K562 (cell line): ENCODE results near the gene SLC5A12. TPM values are rescaled to one million over a fixed set of nuclear protein-coding genes. Genes with fewer than 3 reads are reported as not detected.

ENCODE experiments used
- ATAC-seq: fragments of 200-7000 bp; cut with Tn5 transposase; 3 replicates; pipeline ENCODE4 v1.9.1; 2020; ENCODE audit warnings: moderate library complexity
- BruUV-seq: library from RNA; stranded (reverse); fragments of 400-500 nt; replicated peaks from 2 replicates; lab custom pipeline; 2021; lab: Mats Ljungman, UMichigan
- CTCF ChIA-PET: fragments of 300-600 bp; formaldehyde crosslinking; extraction: SDS; loops from one replicate; lab custom pipeline; 2021; ENCODE audit warnings: low intra/inter-chr PET ratio; lab: Yijun Ruan, JAX
- POLR2A ChIA-PET: fragments of 300-600, 350-650 bp; sonication (Branson Sonifier 250); formaldehyde crosslinking; extraction: SDS; loops from one replicate; lab custom pipeline; 2021; ENCODE audit warnings: antibody characterized with exemption, inconsistent platforms; lab: Yijun Ruan, JAX
- DNase-seq, 4 experiments: peaks; one replicate each; pipeline versions ENCODE4 v3.0.0 to v3.0.0-alpha.2; 2011 to 2018; ENCODE audit warnings: low spot score in 3 of 4, mixed read lengths in 3 of 4; ENCODE audit errors: extremely low read depth in 1 of 4
- FAIRE-seq: peaks from 2 replicates; lab custom pipeline; 2011; peaks lifted over from hg19 to GRCh38; lab: Jason Lieb, UNC
- H2AFZ ChIP-seq: 2 replicates; pipeline ENCODE4 v1.6.0; 2011; ENCODE audit warnings: low read depth, low read length, control low read depth, inconsistent platforms
- H3K27ac ChIP-seq: fragments of 200-600 bp; 3 replicates; pipeline ENCODE4 v1.8.0; 2011; ENCODE audit warnings: low read depth, mild to moderate bottlenecking, control low read depth, inconsistent platforms, low read length, moderate library complexity, mixed read lengths; ENCODE audit errors: extremely low read depth
- H3K27me3 ChIP-seq, 2 experiments: fragments of 300-600 bp in 1 of 2; 2 replicates in 1 of 2; 3 replicates in 1 of 2; pipeline versions ENCODE4 v1.6.0 to v1.8.0; 2011; ENCODE audit warnings: inconsistent platforms in 2 of 2, low read length in 2 of 2, mild to moderate bottlenecking in 1 of 2, mixed read lengths in 1 of 2, moderate library complexity in 1 of 2; ENCODE audit not compliant: control insufficient read depth in 2 of 2, insufficient read depth in 2 of 2
- H3K36me3 ChIP-seq: fragments of 300-600 bp; 3 replicates; pipeline ENCODE4 v1.8.0; 2011; ENCODE audit warnings: mild to moderate bottlenecking, low read length, inconsistent platforms; ENCODE audit not compliant: control insufficient read depth, insufficient read depth
- H3K4me1 ChIP-seq, 2 experiments: fragments of 200-600 bp in 1 of 2; replicated peaks in 1 of 2; 2 replicates in 1 of 2; 3 replicates in 1 of 2; pipeline versions ENCODE4 v1.5.1 to v1.8.0; 2011; ENCODE audit warnings: inconsistent platforms in 2 of 2, low read length in 2 of 2, mild to moderate bottlenecking in 1 of 2, mixed read lengths in 1 of 2, moderate library complexity in 1 of 2; ENCODE audit not compliant: control insufficient read depth in 2 of 2, insufficient read depth in 2 of 2
- H3K4me2 ChIP-seq: 2 replicates; pipeline ENCODE4 v1.6.1; 2011; ENCODE audit warnings: low read length, control low read depth, inconsistent platforms, mixed read lengths; ENCODE audit not compliant: insufficient read depth
- H3K4me3 ChIP-seq: fragments of 200-600 bp; sonication (generic), shearing (Covaris generic); 2 replicates; pipeline ENCODE4 v1.5.1; 2016; ENCODE audit warnings: control low read depth, inconsistent platforms
- H3K79me2 ChIP-seq: fragments of 200-600 bp; 3 replicates; pipeline ENCODE4 v1.8.0; 2011; ENCODE audit warnings: low read length, inconsistent platforms; ENCODE audit not compliant: control insufficient read depth, insufficient read depth
- H3K9ac ChIP-seq, 2 experiments: 2 replicates each; pipeline versions ENCODE4 v1.6.0 to v1.6.1; 2011; ENCODE audit warnings: low read depth in 2 of 2, low read length in 2 of 2, control low read depth in 1 of 2, inconsistent platforms in 1 of 2, mild to moderate bottlenecking in 1 of 2, mixed read lengths in 1 of 2; ENCODE audit not compliant: insufficient read depth in 1 of 2
- H3K9me1 ChIP-seq: one replicate; pipeline ENCODE4 v1.6.0; 2011; ENCODE audit warnings: inconsistent platforms, mild to moderate bottlenecking, low read length, moderate library complexity; ENCODE audit not compliant: control insufficient read depth, insufficient read depth
- H3K9me3 ChIP-seq: replicated peaks from 2 replicates; pipeline ENCODE4 v1.5.1; 2011; ENCODE audit warnings: low read depth, low read length, inconsistent platforms; ENCODE audit not compliant: control insufficient read depth, insufficient read depth
- H4K20me1 ChIP-seq: replicated peaks from 2 replicates; pipeline ENCODE4 v1.6.1; 2011; ENCODE audit warnings: low read length, inconsistent platforms, mixed read lengths; ENCODE audit not compliant: control insufficient read depth, insufficient read depth
- ETS1 ChIP-seq: conservative IDR thresholded peaks from 2 replicates; pipeline ENCODE4 v1.6.1; 2011; ENCODE audit warnings: low read depth, mild to moderate bottlenecking, low read length; ENCODE audit not compliant: control insufficient read depth
- FOXJ2 ChIP-seq: fragments of 200-800 bp; sonication (Bioruptor generic); IDR thresholded peaks from 2 replicates; pipeline ENCODE4 v1.6.1; 2016; ENCODE audit warnings: missing genetic modification characterization, missing compliant biosample characterization
- GATAD2A ChIP-seq: fragments of 450-650 bp; IDR thresholded peaks from 2 replicates; pipeline ENCODE4 v1.6.1; 2017
- TRIM25 ChIP-seq: fragments of 450-650 bp; IDR thresholded peaks from 2 replicates; pipeline ENCODE4 v1.7.0; 2016; ENCODE audit warnings: borderline replicate concordance
- XRCC3 ChIP-seq: fragments of 450-650 bp; IDR thresholded peaks from 2 replicates; pipeline ENCODE4 v1.6.1; 2017; ENCODE audit warnings: mild to moderate bottlenecking, moderate library complexity
- WGBS: fragments of 100-300 bp; shearing (Covaris generic); methylation state at CpG from one replicate; pipeline ENCODE4 v1.1.6; 2016; ENCODE audit warnings: low coverage, mixed read lengths; ENCODE audit not compliant: insufficient coverage; ENCODE audit errors: missing lambda C conversion rate; 5-methylcytosine and 5-hydroxymethylcytosine counted together
- in situ Hi-C: fragments of 300-500 bp; cut with MboI; formaldehyde crosslinking; loops from 4 replicates; pipeline ENCODE4 v1.15.0; 2018; ENCODE audit warnings: inconsistent platforms, mixed read lengths
- intact Hi-C: fragments of 100-400 bp; cut with micrococcal nuclease; formaldehyde crosslinking; loops from 2 replicates; pipeline ENCODE4 v1.14.2; 2022
- polyA plus RNA-seq, 8 experiments: library from polyadenylated mRNA; depleted of rRNA in 4 of 8; stranded (reverse) in 5 of 8; unstranded in 3 of 8; fragments of >200 nt; fragmentation: Nextera tagmentation in 2 of 8; fragmentation: Illumina TruSeq in 1 of 8; extraction: Ambion mirVana in 2 of 8; extraction: Trizol in 1 of 8; gene quantifications; 2 replicates each; pipeline versions ENCODE4 v1.2.1 to v1.2.3, GENCODE V29; 2011 to 2014; ENCODE audit warnings: inconsistent platforms in 1 of 8, missing spikeins in 1 of 8
- total RNA-seq, 7 experiments: library from RNA; depleted of rRNA in 6 of 7; stranded (reverse); fragments of >200 nt in 6 of 7; fragmentation: Illumina TruSeq in 2 of 7; extraction: Trizol in 2 of 7; gene quantifications; 2 replicates each; pipeline versions ENCODE4 v1.2.1 to v1.2.3, GENCODE V29; 2011 to 2021; ENCODE audit warnings: low replicate concordance in 1 of 7

The SLC5A12 gene
- total and polyA plus RNA-seq, 9 of the 15 experiments (the other 6 are each of a cell fraction or from before 2014, with no cell fraction given): 0.03 to 0.16 (median 0.06) TPM; not detected in 5

- TF ChIP-seq ETS1: no peak
Observed at GRCh38 chr11:26726960-26727359, 5.1 kb upstream of the SLC5A12 start (continued).

- FAIRE-seq (no peak), DNase-seq (no peak), ATAC-seq (no peak)
- 0% methylated on average over 2 of the region's 2 CpGs for WGBS
- Histone ChIP-seq H3K4me1 (no peaks in the 10 kb centered on the region), H3K27ac (no peak overlapping the region), H4K20me1 (no peaks in the 10 kb centered on the region), H3K4me2 (no peak overlapping the region), H3K4me3 (no peak overlapping the region)
- POLR2A ChIA-PET: interaction anchor here (0.6 kb wide), 1 partner anchor 566 kb away, joined by 3 read pairs; no protein-coding TSS in a partner anchor
- intact Hi-C loops: no loop called here
- TF ChIP-seq GATAD2A (no peak), FOXJ2 (no peak), XRCC3 (no peak), TRIM25 (no peak)
- TF ChIP-seq, all 486 proteins: peak for 0
- Histone ChIP-seq H3K36me3 (no peaks in the 10 kb centered on the region), H2AFZ (no peak overlapping the region), H3K9me3 (no peaks in the 10 kb centered on the region), H3K27me3 (no peaks in the 10 kb centered on the region), H3K9ac (no peak overlapping the region), H3K79me2 (no peaks in the 10 kb centered on the region), H3K9me1 (no peaks in the 10 kb centered on the region)
- no TSS peak for BruUV-seq
- in situ Hi-C loops: no loop called here
- CTCF ChIA-PET: no interaction called here
Observed at GRCh38 chr11:26719998-26720397, 1.9 kb downstream of the SLC5A12 start.
